ENCODE data around the gene LGALS7B. TPM values are rescaled to one million over a fixed set of nuclear protein-coding genes. Genes with fewer than 3 reads are reported as not detected.

LGALS7B gene
- total and polyA plus RNA-seq, 2 of the 8 experiments (the other 6 are each of a cell fraction or from before 2014, with no cell fraction given): 3.6 TPM; not detected in 1

DNA sequence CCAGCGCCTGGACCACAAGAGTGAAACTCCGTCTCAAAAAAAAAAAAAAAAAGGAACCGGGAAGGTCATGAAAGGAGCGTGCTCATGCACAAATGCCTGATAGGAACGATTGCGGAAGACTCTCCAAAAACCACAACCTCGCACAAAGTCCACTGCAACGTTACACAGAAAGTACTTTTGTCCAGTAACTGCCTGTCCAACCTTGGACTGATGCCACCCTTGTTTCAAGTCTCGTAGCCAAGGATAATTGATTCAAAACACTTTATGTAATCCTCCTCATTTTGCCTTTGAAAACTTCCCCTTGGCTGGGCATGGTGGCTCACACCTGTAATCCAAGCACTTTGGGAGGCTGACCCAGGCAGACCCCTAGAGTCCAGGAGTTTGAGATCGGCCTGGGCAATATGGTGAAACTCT, 29.4 kb upstream of the LGALS7B start:
- DNase-seq (ENCODE audit: low read depth in 1 of 2, low spot score in 2 of 2) (no peak), FAIRE-seq (no peak)
- H4K5ac ChIP-seq (ENCODE audit: insufficient read length, low read depth, low read length): no peak overlapping the region
- no peaks in the 10 kb centered on the region for H3K23me2 ChIP-seq (ENCODE audit: low read depth, low read length)
- TF ChIP-seq SRF (IDR thresholded peaks at IDR 0.05; ENCODE audit: low read depth, low read length) (no peak), BRCA1 (IDR thresholded peaks at IDR 0.05; ENCODE audit: low read depth, low read length) (no peak), SIX5 (IDR thresholded peaks at IDR 0.05; ENCODE audit: low read depth, low read length) (no peak), GABPA (IDR thresholded peaks at IDR 0.05; ENCODE audit: borderline replicate concordance, insufficient read depth, low read length) (no peak), NRF1 (IDR thresholded peaks at IDR 0.05; ENCODE audit: low read depth, low read length) (no peak), EP300 (IDR thresholded peaks at IDR 0.05; ENCODE audit: borderline replicate concordance in 1 of 2, low read depth in 2 of 2, low read length in 2 of 2) (no peak), SIRT6 (IDR thresholded peaks at IDR 0.05; ENCODE audit: low read length) (no peak), POU5F1 (IDR thresholded peaks at IDR 0.05; ENCODE audit: low read depth, low read length) (no peak), MAFK (IDR thresholded peaks at IDR 0.05; ENCODE audit: low read depth, low read length) (no peak)
- TF ChIP-seq, protein P1, sequence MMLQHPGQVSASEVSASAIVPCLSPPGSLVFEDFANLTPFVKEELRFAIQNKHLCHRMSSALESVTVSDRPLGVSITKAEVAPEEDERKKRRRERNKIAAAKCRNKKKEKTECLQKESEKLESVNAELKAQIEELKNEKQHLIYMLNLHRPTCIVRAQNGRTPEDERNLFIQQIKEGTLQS (IDR thresholded peaks at IDR 0.05; ENCODE audit: insufficient read depth, low read depth, low read length): no peak
- TF ChIP-seq, protein P2, sequence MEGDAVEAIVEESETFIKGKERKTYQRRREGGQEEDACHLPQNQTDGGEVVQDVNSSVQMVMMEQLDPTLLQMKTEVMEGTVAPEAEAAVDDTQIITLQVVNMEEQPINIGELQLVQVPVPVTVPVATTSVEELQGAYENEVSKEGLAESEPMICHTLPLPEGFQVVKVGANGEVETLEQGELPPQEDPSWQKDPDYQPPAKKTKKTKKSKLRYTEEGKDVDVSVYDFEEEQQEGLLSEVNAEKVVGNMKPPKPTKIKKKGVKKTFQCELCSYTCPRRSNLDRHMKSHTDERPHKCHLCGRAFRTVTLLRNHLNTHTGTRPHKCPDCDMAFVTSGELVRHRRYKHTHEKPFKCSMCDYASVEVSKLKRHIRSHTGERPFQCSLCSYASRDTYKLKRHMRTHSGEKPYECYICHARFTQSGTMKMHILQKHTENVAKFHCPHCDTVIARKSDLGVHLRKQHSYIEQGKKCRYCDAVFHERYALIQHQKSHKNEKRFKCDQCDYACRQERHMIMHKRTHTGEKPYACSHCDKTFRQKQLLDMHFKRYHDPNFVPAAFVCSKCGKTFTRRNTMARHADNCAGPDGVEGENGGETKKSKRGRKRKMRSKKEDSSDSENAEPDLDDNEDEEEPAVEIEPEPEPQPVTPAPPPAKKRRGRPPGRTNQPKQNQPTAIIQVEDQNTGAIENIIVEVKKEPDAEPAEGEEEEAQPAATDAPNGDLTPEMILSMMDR (IDR thresholded peaks at IDR 0.05; ENCODE audit: control extremely low read depth in 1 of 3, insufficient read depth in 1 of 3, low read depth in 1 of 3, low read length in 3 of 3): no peak
- no peak overlapping the region for H3K56ac ChIP-seq (replicated peaks; ENCODE audit: insufficient read length, low read depth, low read length)
- H2AK5ac ChIP-seq (ENCODE audit: low read depth, low read length): no peak overlapping the region
- H2BK5ac ChIP-seq (ENCODE audit: low read depth, low read length): no peak overlapping the region
- no peak overlapping the region for H3K18ac ChIP-seq (ENCODE audit: extremely low read depth, low read length)
- no peak overlapping the region for H2BK20ac ChIP-seq (ENCODE audit: low read length)
- H2BK15ac ChIP-seq (ENCODE audit: low read length): no peak overlapping the region
- no peaks in the 10 kb centered on the region for H3K9me3 ChIP-seq (ENCODE audit: insufficient read depth in 2 of 2, low read depth in 1 of 2, low read length in 1 of 2)
- ChIA-PET CTCF (ENCODE audit: partially characterized antibody) (interaction anchor here (1.0 kb wide), 1 partner anchor 244 kb away, joined by 3 read pairs; no protein-coding TSS in a partner anchor), POLR2A (ENCODE audit: partially characterized antibody) (interaction anchor here (1.0 kb wide), 1 partner anchor 158 kb away, joined by 3 read pairs; no protein-coding TSS in a partner anchor)
- no peak overlapping the region for H4K91ac ChIP-seq (replicated peaks; ENCODE audit: insufficient read length, low read length)
- no peak overlapping the region for H4K8ac ChIP-seq (ENCODE audit: extremely low read depth, insufficient read depth, low read length)
- no peak overlapping the region for H3K4ac ChIP-seq (replicated peaks; ENCODE audit: insufficient read length, low read depth, low read length)
- no peak overlapping the region for H3K14ac ChIP-seq (ENCODE audit: insufficient read length)
- H3K27me3 ChIP-seq (replicated peaks in 1 of 4; ENCODE audit: control insufficient read depth in 3 of 4, extremely low read depth in 1 of 4, insufficient read depth in 3 of 4, low read length in 3 of 4): no peaks in the 10 kb centered on the region
- H2AFZ ChIP-seq (ENCODE audit: low read length): no peak overlapping the region
- no peaks in the 10 kb centered on the region for H3K36me3 ChIP-seq (ENCODE audit: control insufficient read depth in 2 of 4, insufficient read depth in 4 of 4, low read length in 3 of 4)
- H2BK120ac ChIP-seq (replicated peaks; ENCODE audit: low read depth, low read length): no peak overlapping the region
- H2BK12ac ChIP-seq (ENCODE audit: low read depth, low read length): no peak overlapping the region
- no peaks in the 10 kb centered on the region for H3K79me2 ChIP-seq (ENCODE audit: control insufficient read depth in 1 of 2, insufficient read depth in 2 of 2, low read length in 2 of 2)
- H3K23ac ChIP-seq (ENCODE audit: insufficient read length): no peak overlapping the region
- H3K27ac ChIP-seq (ENCODE audit: low read depth, low read length): no peak overlapping the region
- no peak overlapping the region for H3K9ac ChIP-seq (replicated peaks in 1 of 4; ENCODE audit: extremely low read depth in 1 of 4, low read depth in 3 of 4, low read length in 3 of 4)
- no peaks in the 10 kb centered on the region for H3K4me1 ChIP-seq (replicated peaks in 1 of 4; ENCODE audit: control insufficient read depth in 3 of 4, insufficient read depth in 4 of 4, low read length in 3 of 4)
- H4K20me1 ChIP-seq (replicated peaks in 1 of 2; ENCODE audit: control insufficient read depth in 1 of 2, insufficient read depth in 2 of 2, low read length in 2 of 2): no peaks in the 10 kb centered on the region
- WGBS, 2 experiments (ENCODE audit: extremely low coverage in 1 of 2, insufficient coverage in 1 of 2, insufficient read length in 1 of 2, insufficient replicate concordance in 2 of 2, low coverage in 1 of 2, low lambda C conversion rate in 2 of 2, missing lambda C conversion rate in 1 of 2): 75% methylated on average over 9 of the region's 10 CpGs; no CpG with 5 or more reads in 1 of the 2 experiments
- no peak overlapping the region for H3K4me3 ChIP-seq (ENCODE audit: extremely low read depth in 1 of 4, insufficient read depth in 2 of 4, low read depth in 3 of 4, low read length in 4 of 4)
- no peak overlapping the region for H3K4me2 ChIP-seq (ENCODE audit: insufficient read depth in 1 of 2, low read depth in 2 of 2, low read length in 2 of 2)
- H3K79me1 ChIP-seq (ENCODE audit: low read depth, low read length): no peaks in the 10 kb centered on the region
